CD4-positive, alpha-beta T cell (primary cell): Measurements from ENCODE around the gene KRT8. TPM values are rescaled to one million over a fixed set of nuclear protein-coding genes. Genes with fewer than 3 reads are reported as not detected.

Source experiments
- ATAC-seq: fragments of 200-7000 bp; cut with Tn5 transposase; one replicate; pipeline ENCODE4 v1.10.0; 2022; ENCODE audit warnings: mild to moderate bottlenecking; ENCODE audit not compliant: poor library complexity
- CTCF ChIA-PET: fragments of 350-600 bp; sonication (Branson Sonifier 250); formaldehyde crosslinking; loops from one replicate; lab custom pipeline; 2021; ENCODE audit warnings: antibody characterized with exemption, inconsistent platforms; lab: Charles Lee
- POLR2A ChIA-PET: fragments of 350-600 bp; sonication (Branson Sonifier 250); formaldehyde crosslinking; loops from one replicate; lab custom pipeline; 2021; ENCODE audit warnings: antibody characterized with exemption, inconsistent platforms; lab: Charles Lee
- DNase-seq, 14 experiments: peaks; one replicate each; pipeline ENCODE4 v3.0.0-alpha.2; 2013 to 2020; ENCODE audit warnings: mixed read lengths in 2 of 14
- H3K27ac ChIP-seq, 2 donors: one replicate each; pipeline versions ENCODE4 v1.5.1 to v1.7.0; 2013; ENCODE audit warnings: low read length in 2 of 2, low read depth in 1 of 2, mild to moderate bottlenecking in 1 of 2
- H3K27me3 ChIP-seq, 2 experiments: 1 replicate in 1 of 2; 2 replicates in 1 of 2; pipeline versions ENCODE4 v1.6.1 to v1.7.0; 2013; ENCODE audit warnings: low read length in 2 of 2, control low read depth in 1 of 2, mild to moderate bottlenecking in 1 of 2, moderate library complexity in 1 of 2; ENCODE audit not compliant: insufficient read depth in 2 of 2, control insufficient read depth in 1 of 2
- H3K36me3 ChIP-seq: one replicate; pipeline ENCODE4 v1.6.1; 2013; ENCODE audit warnings: low read length, control low read depth; ENCODE audit not compliant: insufficient read depth
- H3K4me1 ChIP-seq: one replicate; pipeline ENCODE4 v1.6.1; 2013; ENCODE audit warnings: low read length, control low read depth; ENCODE audit not compliant: insufficient read depth
- H3K4me3 ChIP-seq: one replicate; pipeline ENCODE4 v1.5.1; 2013; ENCODE audit warnings: mild to moderate bottlenecking, low read length, moderate library complexity
- H3K9me3 ChIP-seq, 2 experiments: 1 replicate in 1 of 2; 2 replicates in 1 of 2; pipeline versions ENCODE4 v1.6.1 to v1.7.0; 2013; ENCODE audit warnings: low read length in 2 of 2, mild to moderate bottlenecking in 2 of 2, control low read depth in 1 of 2, moderate library complexity in 1 of 2; ENCODE audit not compliant: control insufficient read depth in 1 of 2, insufficient read depth in 1 of 2
- H3K27ac Mint-ChIP-seq: one replicate; pipeline ENCODE4 v1.8.0; 2020; ENCODE audit warnings: mixed read lengths
- H3K27me3 Mint-ChIP-seq: one replicate; pipeline ENCODE4 v1.8.0; 2021; ENCODE audit warnings: mixed read lengths
- H3K36me3 Mint-ChIP-seq: one replicate; pipeline ENCODE4 v1.8.0; 2021; ENCODE audit warnings: low read depth, mixed read lengths
- H3K4me1 Mint-ChIP-seq: one replicate; pipeline ENCODE4 v1.8.0; 2021; ENCODE audit warnings: low read depth, mixed read lengths
- H3K4me3 Mint-ChIP-seq: one replicate; pipeline ENCODE4 v1.8.0; 2020; ENCODE audit warnings: mild to moderate bottlenecking, mixed read lengths
- H3K9me3 Mint-ChIP-seq: one replicate; pipeline ENCODE4 v1.8.0; 2020; ENCODE audit warnings: mixed read lengths
- CTCF ChIP-seq: fragments of 200-600 bp; IDR thresholded peaks from one replicate; pipeline ENCODE4 v1.8.0; 2022; ENCODE audit warnings: antibody characterized with exemption, mild to moderate bottlenecking
- intact Hi-C, 2 experiments: fragments of 100-400 bp; cut with DNase I in 1 of 2; cut with micrococcal nuclease in 1 of 2; formaldehyde crosslinking; loops; one replicate each; pipeline versions ENCODE4 v1.15.1 to v1.9.0; 2023 to 2025; cut with DNase I, micrococcal nuclease
- total RNA-seq, 174 experiments: library from RNA in 2 of 174; stranded (reverse) in 2 of 174; gene quantifications; one replicate each; pipeline ENCODE4 v1.2.3 and lab custom pipeline; 2021 to 2026

KRT8 gene
- total RNA-seq, 2 experiments from 2014 or later = 0.63 to 0.89 TPM

GRCh38 chr12:52909796-52910195, 4.9 kb upstream of the KRT8 start:
- no peaks in the 10 kb centered on the region for H3K4me1 ChIP-seq
- H3K4me1 Mint-ChIP-seq = no peaks in the 10 kb centered on the region
- no peak overlapping the region for H3K27ac Mint-ChIP-seq

GRCh38 chr12:52909331-52909730, 4.5 kb upstream of the KRT8 start:
- Histone ChIP-seq H3K27ac (no peak overlapping the region), H3K4me3 (no peak overlapping the region), H3K9me3 (no peaks in the 10 kb centered on the region), H3K4me1 (no peaks in the 10 kb centered on the region), H3K36me3 (no peaks in the 10 kb centered on the region), H3K27me3 (no peaks in the 10 kb centered on the region)
- no peak overlapping the region for H3K4me3 Mint-ChIP-seq
- TF ChIP-seq CTCF = no peak
- ATAC-seq = no peak
- H3K27ac Mint-ChIP-seq = no peak overlapping the region
- no peaks in the 10 kb centered on the region for H3K4me1 Mint-ChIP-seq
- no peaks in the 10 kb centered on the region for H3K9me3 Mint-ChIP-seq
- peaks cover 4% of the 10 kb centered on the region for H3K27me3 Mint-ChIP-seq
- POLR2A ChIA-PET = no interaction called here
- H3K36me3 Mint-ChIP-seq = no peaks in the 10 kb centered on the region
- intact Hi-C loops = no loop called here
- CTCF ChIA-PET = interaction anchor here (0.7 to 0.9 kb wide), 2 partner anchors 24 to 30 kb away, joined by 3 read pairs; no protein-coding TSS in a partner anchor
- DNase-seq = no peak

More at GRCh38 chr12:52909796-52910195, 4.9 kb upstream of the KRT8 start:
- no peak for TF ChIP-seq CTCF
- Histone ChIP-seq H3K4me3 (no peak overlapping the region), H3K27me3 (no peaks in the 10 kb centered on the region), H3K9me3 (no peaks in the 10 kb centered on the region), H3K36me3 (no peaks in the 10 kb centered on the region), H3K27ac (no peak overlapping the region)
- peaks cover 4% of the 10 kb centered on the region for H3K27me3 Mint-ChIP-seq
- H3K4me3 Mint-ChIP-seq = no peak overlapping the region
- ATAC-seq (no peak), DNase-seq (no peak)
- ChIA-PET CTCF (interaction anchor here (0.9 kb wide), 1 partner anchor 25 kb away, joined by 3 read pairs; no protein-coding TSS in a partner anchor), POLR2A (no interaction called here)
- intact Hi-C loops = no loop called here
- no peaks in the 10 kb centered on the region for H3K9me3 Mint-ChIP-seq
- no peaks in the 10 kb centered on the region for H3K36me3 Mint-ChIP-seq

- DNase-seq = no peak
- POLR2A ChIA-PET = no interaction called here
- H3K27ac ChIP-seq = no peak overlapping the region
- peaks cover 0 to 4% of the 10 kb centered on the region in 2 experiments for H3K27me3 ChIP-seq
- no peaks in the 10 kb centered on the region for H3K9me3 Mint-ChIP-seq
- no peaks in the 10 kb centered on the region for H3K27me3 Mint-ChIP-seq
- H3K4me1 ChIP-seq = peaks cover 12% of the 10 kb centered on the region
- no peaks in the 10 kb centered on the region for H3K36me3 ChIP-seq
- CTCF ChIA-PET = no interaction called here
- no peaks in the 10 kb centered on the region for H3K36me3 Mint-ChIP-seq
- no peak overlapping the region for H3K4me3 ChIP-seq
- H3K27ac Mint-ChIP-seq = no peak overlapping the region
- H3K4me3 Mint-ChIP-seq = no peak overlapping the region
- H3K4me1 Mint-ChIP-seq = peaks cover 5% of the 10 kb centered on the region
- no peak for TF ChIP-seq CTCF
- H3K9me3 ChIP-seq = peaks cover 0 to 3% of the 10 kb centered on the region in 2 experiments
- intact Hi-C loops = no loop called here
- ATAC-seq = no peak
Observed at GRCh38 chr12:52907092-52907810, 2.4 kb upstream of the KRT8 start.
